Kidney capillary endothelial cell (primary cell): ENCODE results near the gene CDC37L1.
"Not testable (repeated sequence)": the region's sequence is repeated elsewhere in the genome, so short reads cannot be mapped to it uniquely, and the experiment has no call there.

Source experiments
- DNase-seq: peaks from one replicate; pipeline ENCODE4 v3.0.0-alpha.2; 2018; ENCODE audit warnings: low spot score

Gene CDC37L1

DNA sequence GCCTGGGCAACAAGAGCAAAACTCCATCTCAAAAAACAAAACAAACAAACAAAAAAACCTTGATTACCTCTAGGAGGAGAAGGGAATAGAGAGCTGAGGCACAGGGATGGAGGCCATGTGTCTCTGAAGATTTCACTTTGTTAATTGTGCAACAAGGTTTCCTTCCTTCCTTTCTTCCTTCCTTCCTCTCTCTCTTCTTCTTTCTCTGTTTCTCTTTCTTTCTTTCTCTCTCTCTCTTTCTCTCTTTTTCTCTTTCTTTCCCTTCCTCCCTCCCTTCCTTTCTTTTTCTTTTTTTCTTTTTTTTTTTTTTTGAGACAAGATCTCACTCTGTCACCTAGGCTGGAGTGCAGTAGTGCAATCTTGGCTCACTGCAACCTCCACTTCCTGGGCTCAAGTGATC is 75.2 kb downstream of the CDC37L1 start:
- not testable (repeated sequence) for DNase-seq

- DNase-seq = no peak
These were observed 75.7 kb downstream of the CDC37L1 start for GRCh38 chr9:4755026-4755609.

- DNase-seq = no peak
These were observed 77.1 kb downstream of the CDC37L1 start for GRCh38 chr9:4756420-4756819.
